GM12872 (cell line): ENCODE data around the gene VGLL4.

Experiments used
- TF ChIP-seq, protein P1 (sequence below): IDR thresholded peaks from 3 replicates; pipeline ENCODE4 v1.5.1; 2011; ENCODE audit warnings: low read depth, mild to moderate bottlenecking, low read length, moderate library complexity; ENCODE audit not compliant: insufficient read depth

Gene VGLL4

DNA sequence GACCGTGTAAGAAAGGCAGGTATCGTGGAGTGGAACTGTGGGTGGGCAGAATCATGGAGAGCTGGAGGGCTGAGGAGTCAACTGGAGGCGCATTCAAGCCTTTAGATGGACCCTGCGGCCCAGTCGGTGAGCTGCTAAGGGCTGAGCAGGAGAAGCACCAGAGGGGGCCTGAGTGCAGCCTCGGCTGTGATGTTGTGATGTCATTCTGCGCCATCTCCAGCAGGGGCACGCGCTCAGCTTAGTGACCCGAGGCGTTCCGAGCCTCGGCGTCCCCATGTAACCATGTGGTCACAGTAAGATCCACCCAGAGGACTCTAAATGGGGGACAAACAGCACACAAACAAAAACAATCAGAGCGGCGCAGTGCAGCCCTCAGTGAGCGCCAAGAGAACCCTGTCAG lies 76.8 kb downstream of the VGLL4 start:
- TF ChIP-seq, protein P1, sequence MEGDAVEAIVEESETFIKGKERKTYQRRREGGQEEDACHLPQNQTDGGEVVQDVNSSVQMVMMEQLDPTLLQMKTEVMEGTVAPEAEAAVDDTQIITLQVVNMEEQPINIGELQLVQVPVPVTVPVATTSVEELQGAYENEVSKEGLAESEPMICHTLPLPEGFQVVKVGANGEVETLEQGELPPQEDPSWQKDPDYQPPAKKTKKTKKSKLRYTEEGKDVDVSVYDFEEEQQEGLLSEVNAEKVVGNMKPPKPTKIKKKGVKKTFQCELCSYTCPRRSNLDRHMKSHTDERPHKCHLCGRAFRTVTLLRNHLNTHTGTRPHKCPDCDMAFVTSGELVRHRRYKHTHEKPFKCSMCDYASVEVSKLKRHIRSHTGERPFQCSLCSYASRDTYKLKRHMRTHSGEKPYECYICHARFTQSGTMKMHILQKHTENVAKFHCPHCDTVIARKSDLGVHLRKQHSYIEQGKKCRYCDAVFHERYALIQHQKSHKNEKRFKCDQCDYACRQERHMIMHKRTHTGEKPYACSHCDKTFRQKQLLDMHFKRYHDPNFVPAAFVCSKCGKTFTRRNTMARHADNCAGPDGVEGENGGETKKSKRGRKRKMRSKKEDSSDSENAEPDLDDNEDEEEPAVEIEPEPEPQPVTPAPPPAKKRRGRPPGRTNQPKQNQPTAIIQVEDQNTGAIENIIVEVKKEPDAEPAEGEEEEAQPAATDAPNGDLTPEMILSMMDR: peak; percentile 23; the same call in 1 of the 3 replicates

DNA sequence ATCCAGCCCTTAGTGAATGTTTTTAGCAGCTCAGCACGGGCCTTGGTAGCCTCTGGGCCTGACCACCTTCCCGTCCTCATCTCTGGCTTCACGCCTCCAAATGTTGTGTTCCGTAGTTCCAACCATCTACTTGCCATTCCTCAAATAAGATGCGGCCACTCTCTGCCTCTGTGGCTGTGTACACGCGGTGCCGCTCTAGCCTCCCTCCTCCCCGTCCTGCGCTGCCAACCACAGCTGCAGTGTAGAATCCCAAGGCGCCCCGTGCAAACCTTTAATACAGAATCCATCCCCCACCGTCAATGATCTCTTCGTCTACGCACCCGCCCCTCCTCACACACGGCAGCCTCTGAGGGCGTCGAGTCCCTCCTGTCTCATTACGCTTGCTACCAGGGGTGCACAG lies 77.2 kb downstream of the VGLL4 start:
- TF ChIP-seq, protein P1: no peak

DNA sequence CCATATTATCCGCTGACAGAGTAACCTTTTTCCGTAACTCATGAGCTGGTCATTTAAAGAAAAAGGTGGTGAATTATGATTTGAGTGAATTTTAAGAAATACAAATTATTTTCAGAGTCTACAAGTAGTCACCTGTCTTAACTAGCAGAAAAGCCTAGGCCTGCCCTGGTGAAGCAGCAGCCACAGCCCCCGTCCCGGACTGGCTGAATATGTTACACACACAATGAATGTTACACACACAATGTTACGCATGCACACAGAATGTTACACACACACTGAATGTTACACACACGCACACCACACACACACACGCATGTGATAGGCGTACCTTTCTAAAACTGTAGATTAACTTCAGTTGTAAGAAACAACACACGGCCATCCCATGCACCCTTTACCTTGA lies 77.8 kb downstream of the VGLL4 start:
- TF ChIP-seq, protein P1: no peak

DNA sequence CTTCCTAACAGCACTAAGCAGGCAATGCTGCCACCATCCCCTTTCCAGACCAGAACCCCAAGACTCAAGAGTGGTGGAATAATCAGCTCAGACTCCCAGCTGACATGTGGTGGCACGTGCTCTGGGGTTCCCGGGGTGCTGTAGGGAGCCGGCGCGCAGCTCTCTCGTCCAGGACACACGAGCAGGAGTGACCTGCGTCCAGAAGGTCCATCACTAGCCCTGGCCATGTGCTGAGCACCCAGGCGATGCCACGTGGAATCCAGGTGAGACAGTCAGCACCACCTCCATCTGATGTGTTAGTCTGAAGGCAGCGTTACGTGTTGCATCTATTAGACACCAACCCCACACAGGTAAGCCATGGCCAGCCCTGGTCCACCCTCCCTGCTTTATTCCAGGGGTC lies 78.2 kb downstream of the VGLL4 start:
- TF ChIP-seq, protein P1: no peak

DNA sequence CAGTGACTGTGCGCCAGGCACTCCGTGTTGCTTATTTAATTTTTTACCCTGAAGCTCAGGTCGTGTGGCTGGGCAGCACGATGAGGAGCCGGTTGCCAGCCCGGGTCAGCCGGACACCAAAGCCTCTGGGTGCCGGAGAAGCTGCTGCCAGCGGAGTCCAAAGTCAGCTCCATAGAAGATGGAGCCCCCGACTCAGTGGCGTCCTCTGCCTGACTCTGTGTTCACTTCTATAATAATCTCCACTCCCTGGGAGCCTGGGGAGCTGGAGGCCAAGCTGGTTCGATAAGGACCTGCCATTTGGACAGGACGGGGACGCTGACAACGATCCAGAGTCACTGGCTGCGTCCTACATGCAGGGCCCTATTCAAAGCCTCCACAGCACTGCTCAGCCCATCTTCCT lies 78.6 kb downstream of the VGLL4 start:
- TF ChIP-seq, protein P1: no peak

DNA sequence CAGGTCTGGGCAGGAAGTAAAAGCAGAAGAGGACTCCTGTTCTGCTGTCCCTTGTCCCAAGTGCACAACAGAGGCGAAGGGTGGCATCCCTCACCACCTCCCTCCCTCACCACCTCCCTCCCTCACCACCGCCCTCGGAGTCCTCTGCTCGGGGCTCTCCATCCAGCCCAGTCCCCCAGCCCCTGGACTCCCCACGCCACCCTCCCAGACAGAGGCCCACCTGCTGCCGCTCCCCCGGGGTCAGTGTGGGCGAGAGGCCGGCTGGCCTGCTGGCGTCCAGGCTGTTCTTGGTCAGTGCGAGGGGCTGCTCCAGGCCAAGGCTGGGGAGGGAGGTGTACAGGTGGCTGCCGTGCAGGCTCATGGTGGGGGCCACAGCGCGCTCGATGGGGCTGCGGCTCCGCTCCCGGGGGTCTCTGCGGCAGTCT lies 79.1 kb downstream of the VGLL4 start:
- TF ChIP-seq, protein P1: no peak

DNA sequence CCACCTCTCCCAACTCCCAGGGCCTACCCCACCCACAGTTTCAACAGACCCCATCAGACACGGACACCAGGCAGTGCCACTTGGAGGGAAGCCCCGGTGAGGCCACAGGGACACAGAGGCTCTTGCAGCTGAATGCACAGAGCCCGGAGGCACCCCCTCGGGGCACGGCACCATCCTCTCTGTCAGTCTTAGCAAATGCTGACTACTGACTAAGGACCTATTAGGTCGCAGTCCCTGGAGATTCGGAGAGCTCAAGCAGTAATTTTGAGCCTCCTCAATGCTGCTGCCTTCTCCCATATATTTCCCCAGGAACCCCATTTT lies 79.9 kb downstream of the VGLL4 start:
- TF ChIP-seq, protein P1: no peak
